A549 (cell line): ENCODE measurements around the gene SFTPD.
"Not testable (repeated sequence)": the region's sequence is repeated elsewhere in the genome, so short reads cannot be mapped to it uniquely, and the experiment has no call there.

ENCODE experiments used
- EP300 ChIP-seq, 2 experiments: fragments of >200 bp; sonication (Bioruptor Twin); formaldehyde crosslinking; IDR thresholded peaks; 2 replicates in 1 of 2; 3 replicates in 1 of 2; pipeline ENCODE4 v1.6.1; 2016 to 2017
- POLR2A ChIP-seq: IDR thresholded peaks from 2 replicates; pipeline ENCODE4 v1.6.1; 2012; ENCODE audit warnings: mild to moderate bottlenecking, low read length
- REST ChIP-seq: fragments of 200-600 bp; sonication (generic); IDR thresholded peaks from 2 replicates; pipeline ENCODE4 v1.6.1; 2016; ENCODE audit warnings: antibody characterized with exemption, mild to moderate bottlenecking, moderate library complexity
- RFX5 ChIP-seq: fragments of 450-650 bp; IDR thresholded peaks from 2 replicates; pipeline ENCODE4 v1.7.1; 2014; ENCODE audit warnings: antibody characterized with exemption, mild to moderate bottlenecking, moderate library complexity
- TF ChIP-seq, protein P1 (sequence below): fragments of >200 bp; sonication (Bioruptor Twin); formaldehyde crosslinking; IDR thresholded peaks from 3 replicates; pipeline ENCODE4 v1.5.1; 2016

- not testable (repeated sequence) for TF ChIP-seq EP300 (IDR thresholded peaks at IDR 0.05); RFX5; POLR2A; REST
- TF ChIP-seq, protein P1, sequence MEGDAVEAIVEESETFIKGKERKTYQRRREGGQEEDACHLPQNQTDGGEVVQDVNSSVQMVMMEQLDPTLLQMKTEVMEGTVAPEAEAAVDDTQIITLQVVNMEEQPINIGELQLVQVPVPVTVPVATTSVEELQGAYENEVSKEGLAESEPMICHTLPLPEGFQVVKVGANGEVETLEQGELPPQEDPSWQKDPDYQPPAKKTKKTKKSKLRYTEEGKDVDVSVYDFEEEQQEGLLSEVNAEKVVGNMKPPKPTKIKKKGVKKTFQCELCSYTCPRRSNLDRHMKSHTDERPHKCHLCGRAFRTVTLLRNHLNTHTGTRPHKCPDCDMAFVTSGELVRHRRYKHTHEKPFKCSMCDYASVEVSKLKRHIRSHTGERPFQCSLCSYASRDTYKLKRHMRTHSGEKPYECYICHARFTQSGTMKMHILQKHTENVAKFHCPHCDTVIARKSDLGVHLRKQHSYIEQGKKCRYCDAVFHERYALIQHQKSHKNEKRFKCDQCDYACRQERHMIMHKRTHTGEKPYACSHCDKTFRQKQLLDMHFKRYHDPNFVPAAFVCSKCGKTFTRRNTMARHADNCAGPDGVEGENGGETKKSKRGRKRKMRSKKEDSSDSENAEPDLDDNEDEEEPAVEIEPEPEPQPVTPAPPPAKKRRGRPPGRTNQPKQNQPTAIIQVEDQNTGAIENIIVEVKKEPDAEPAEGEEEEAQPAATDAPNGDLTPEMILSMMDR, result peak; percentile 20; the same call in 1 of the 3 replicates
Measured at GRCh38 chr10:79914512-79914911, 34.4 kb downstream of the SFTPD start.
